Nephron progenitor cell (in vitro differentiated cells): Measurements from ENCODE around the gene WNK1.

Experiments
- DNase-seq: peaks from one replicate; pipeline ENCODE4 v3.0.0; 2021
- H3K27ac Mint-ChIP-seq: 2 replicates; pipeline ENCODE4 v1.8.0; 2021; ENCODE audit warnings: mild to moderate bottlenecking, moderate library complexity, mixed read lengths
- H3K27me3 Mint-ChIP-seq: 2 replicates; pipeline ENCODE4 v1.8.0; 2021; ENCODE audit warnings: mild to moderate bottlenecking, low read depth, mixed read lengths; ENCODE audit not compliant: poor library complexity
- H3K36me3 Mint-ChIP-seq: 2 replicates; pipeline ENCODE4 v1.8.0; 2021; ENCODE audit warnings: low read depth, mixed read lengths
- H3K4me1 Mint-ChIP-seq: 2 replicates; pipeline ENCODE4 v1.8.0; 2021; ENCODE audit warnings: mixed read lengths
- H3K4me3 Mint-ChIP-seq: 2 replicates; pipeline ENCODE4 v1.8.0; 2021; ENCODE audit warnings: mild to moderate bottlenecking, moderate library complexity, mixed read lengths
- H3K9me3 Mint-ChIP-seq: 2 replicates; pipeline ENCODE4 v1.8.0; 2021; ENCODE audit warnings: mild to moderate bottlenecking, moderate library complexity, mixed read lengths
- TF ChIP-seq, protein P1 (sequence below): fragments of 200-600 bp; sonication (generic); IDR thresholded peaks from 2 replicates; pipeline ENCODE4 v1.5.0; 2021; ENCODE audit warnings: antibody characterized with exemption

WNK1 gene

DNA sequence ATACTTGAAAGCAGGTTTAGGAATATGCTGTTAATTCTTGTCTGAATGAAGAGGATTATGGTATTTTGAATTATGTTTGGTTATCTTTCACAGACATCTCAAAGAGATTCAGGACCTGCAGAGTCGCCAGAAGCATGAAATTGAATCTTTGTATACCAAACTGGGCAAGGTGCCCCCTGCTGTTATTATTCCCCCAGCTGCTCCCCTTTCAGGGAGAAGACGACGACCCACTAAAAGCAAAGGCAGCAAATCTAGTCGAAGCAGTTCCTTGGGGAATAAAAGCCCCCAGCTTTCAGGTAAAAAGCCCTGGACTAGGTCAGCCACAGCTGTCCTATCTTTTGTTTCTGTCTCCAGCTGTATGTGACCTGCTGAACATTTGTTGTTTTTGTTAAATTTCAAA lies 145.0 kb downstream of the WNK1 start:
- Mint-ChIP-seq H3K27me3 (no peaks in the 10 kb centered on the region), H3K9me3 (no peaks in the 10 kb centered on the region), H3K4me1 (peaks cover 8% of the 10 kb centered on the region), H3K27ac (no peak overlapping the region), H3K4me3 (no peak overlapping the region), H3K36me3 (peaks cover 67% of the 10 kb centered on the region)
- TF ChIP-seq, protein P1, sequence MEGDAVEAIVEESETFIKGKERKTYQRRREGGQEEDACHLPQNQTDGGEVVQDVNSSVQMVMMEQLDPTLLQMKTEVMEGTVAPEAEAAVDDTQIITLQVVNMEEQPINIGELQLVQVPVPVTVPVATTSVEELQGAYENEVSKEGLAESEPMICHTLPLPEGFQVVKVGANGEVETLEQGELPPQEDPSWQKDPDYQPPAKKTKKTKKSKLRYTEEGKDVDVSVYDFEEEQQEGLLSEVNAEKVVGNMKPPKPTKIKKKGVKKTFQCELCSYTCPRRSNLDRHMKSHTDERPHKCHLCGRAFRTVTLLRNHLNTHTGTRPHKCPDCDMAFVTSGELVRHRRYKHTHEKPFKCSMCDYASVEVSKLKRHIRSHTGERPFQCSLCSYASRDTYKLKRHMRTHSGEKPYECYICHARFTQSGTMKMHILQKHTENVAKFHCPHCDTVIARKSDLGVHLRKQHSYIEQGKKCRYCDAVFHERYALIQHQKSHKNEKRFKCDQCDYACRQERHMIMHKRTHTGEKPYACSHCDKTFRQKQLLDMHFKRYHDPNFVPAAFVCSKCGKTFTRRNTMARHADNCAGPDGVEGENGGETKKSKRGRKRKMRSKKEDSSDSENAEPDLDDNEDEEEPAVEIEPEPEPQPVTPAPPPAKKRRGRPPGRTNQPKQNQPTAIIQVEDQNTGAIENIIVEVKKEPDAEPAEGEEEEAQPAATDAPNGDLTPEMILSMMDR: no peak
- DNase-seq: no peak

DNA sequence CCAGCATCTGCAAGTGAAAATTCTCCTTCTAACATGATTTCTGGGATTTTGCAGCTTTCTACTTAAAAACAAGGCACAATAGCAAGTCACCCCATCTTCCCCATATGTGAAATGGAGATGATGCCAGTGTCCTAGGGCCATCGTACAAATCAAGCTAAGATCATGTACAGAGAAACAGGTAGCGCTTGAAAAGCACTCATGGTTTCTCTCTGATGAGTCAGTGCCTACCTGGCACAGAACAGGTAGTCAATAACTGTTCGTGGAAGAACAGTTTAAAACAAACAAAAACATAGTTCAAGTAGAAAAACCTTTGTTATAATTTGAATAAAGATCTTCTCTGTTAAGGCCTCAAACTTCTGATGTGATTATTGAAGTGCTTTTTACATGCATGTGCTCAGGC lies 150.2 kb downstream of the WNK1 start:
- H3K27ac Mint-ChIP-seq: peak overlapping the region; percentile 78

GRCh38 chr12:903055-903454 lies 150.7 kb downstream of the WNK1 start:
- Mint-ChIP-seq H3K4me1 (peaks cover 41% of the 10 kb centered on the region), H3K27me3 (no peaks in the 10 kb centered on the region), H3K9me3 (no peaks in the 10 kb centered on the region), H3K4me3 (no peak overlapping the region), H3K27ac (peak overlapping the region; percentile 78), H3K36me3 (peaks cover 84% of the 10 kb centered on the region)
- no peak for DNase-seq
- TF ChIP-seq, protein P1: no peak

More for the DNA sequence above, 150.2 kb downstream of the WNK1 start:
- Mint-ChIP-seq H3K27me3 (no peaks in the 10 kb centered on the region), H3K4me3 (no peak overlapping the region), H3K4me1 (peaks cover 41% of the 10 kb centered on the region), H3K9me3 (no peaks in the 10 kb centered on the region), H3K36me3 (peaks cover 84% of the 10 kb centered on the region)
- no peak for DNase-seq
- TF ChIP-seq, protein P1: no peak

DNA sequence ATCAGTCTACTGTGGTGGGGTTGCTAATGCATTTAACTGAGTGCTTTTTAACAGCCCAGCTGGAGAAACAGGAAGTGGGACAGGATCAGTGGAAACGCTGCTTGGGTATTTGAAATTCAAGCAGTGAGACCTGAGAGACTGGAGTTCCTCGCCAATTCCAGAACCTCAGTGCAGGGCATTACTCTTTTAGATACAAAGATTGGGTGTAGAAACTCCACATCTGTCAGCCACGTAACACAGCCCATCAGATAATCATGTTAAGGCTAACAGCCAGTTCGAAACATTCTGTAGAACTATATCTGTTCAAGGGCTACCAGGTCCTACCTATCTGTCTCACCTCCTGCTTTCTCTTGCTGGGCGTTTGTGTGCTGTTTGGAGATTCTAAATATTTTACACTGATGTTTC lies 151.6 kb downstream of the WNK1 start:
- Mint-ChIP-seq H3K4me1 (peaks cover 41% of the 10 kb centered on the region), H3K4me3 (no peak overlapping the region), H3K27me3 (no peaks in the 10 kb centered on the region), H3K9me3 (no peaks in the 10 kb centered on the region), H3K27ac (peak overlapping the region; percentile 18), H3K36me3 (peaks cover 86% of the 10 kb centered on the region)
- DNase-seq: no peak
- TF ChIP-seq, protein P1: no peak

DNA sequence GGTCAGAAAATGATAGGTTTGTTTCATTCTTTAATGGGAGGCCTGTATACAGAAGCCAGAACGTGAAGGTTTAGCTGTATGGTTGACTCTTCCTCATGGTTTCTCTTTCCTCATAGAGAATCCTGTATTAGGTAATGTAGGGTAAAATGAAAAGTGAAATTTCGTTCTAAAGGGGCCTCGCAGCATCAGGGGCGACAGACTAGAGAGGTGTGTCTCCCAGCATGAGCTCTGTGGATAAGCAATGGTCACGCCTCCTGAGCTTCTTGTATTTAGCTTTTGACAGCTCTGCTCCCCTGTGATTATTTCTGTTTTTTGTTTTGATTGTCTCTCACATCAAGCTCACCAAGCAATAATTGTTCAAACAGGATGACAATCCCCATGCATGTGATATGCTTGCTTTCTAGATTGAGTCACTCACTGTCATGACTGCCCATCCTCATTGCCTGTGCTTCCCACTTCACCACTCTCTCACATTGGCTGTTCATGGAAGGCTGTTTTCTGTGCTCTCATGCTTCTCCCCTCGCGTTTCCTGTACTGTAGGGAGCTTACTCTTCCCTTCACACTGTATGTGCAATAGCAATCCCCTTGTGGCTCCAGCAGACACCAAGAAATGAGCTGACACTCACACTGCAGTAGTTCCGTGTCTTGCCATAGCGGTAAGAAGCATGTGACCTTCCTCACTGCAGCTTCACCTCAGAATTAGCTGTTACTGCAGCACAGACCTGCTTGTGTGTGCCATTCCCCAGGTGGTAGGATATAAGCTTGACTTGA lies 153.1 kb downstream of the WNK1 start:
- TF ChIP-seq, protein P1: no peak
- DNase-seq: no peak
- H3K27ac Mint-ChIP-seq: peak overlapping the region; percentile 9
- H3K27me3 Mint-ChIP-seq: no peaks in the 10 kb centered on the region
- H3K4me3 Mint-ChIP-seq: no peak overlapping the region
- H3K36me3 Mint-ChIP-seq: peaks cover 83% of the 10 kb centered on the region
- no peaks in the 10 kb centered on the region for H3K9me3 Mint-ChIP-seq
- H3K4me1 Mint-ChIP-seq: peaks cover 41% of the 10 kb centered on the region

- no peak for DNase-seq
- Mint-ChIP-seq H3K9me3 (no peaks in the 10 kb centered on the region), H3K27ac (peak overlapping the region; percentile 9), H3K4me3 (no peak overlapping the region), H3K27me3 (no peaks in the 10 kb centered on the region), H3K36me3 (peaks cover 79% of the 10 kb centered on the region), H3K4me1 (peaks cover 41% of the 10 kb centered on the region)
- TF ChIP-seq, protein P1: no peak
Observed at GRCh38 chr12:906062-906585, 153.7 kb downstream of the WNK1 start.
